Fibroblast of skin of left quadriceps (primary cell): ENCODE data around the gene MIDN.
"Not testable (repeated sequence)": the region's sequence is repeated elsewhere in the genome, so short reads cannot be mapped to it uniquely, and the experiment has no call there.

Experiments used
- DNase-seq, 2 experiments: peaks; one replicate each; pipeline ENCODE4 v3.0.0-alpha.2; 2013; ENCODE audit warnings: low read depth in 2 of 2

The MIDN gene

DNA sequence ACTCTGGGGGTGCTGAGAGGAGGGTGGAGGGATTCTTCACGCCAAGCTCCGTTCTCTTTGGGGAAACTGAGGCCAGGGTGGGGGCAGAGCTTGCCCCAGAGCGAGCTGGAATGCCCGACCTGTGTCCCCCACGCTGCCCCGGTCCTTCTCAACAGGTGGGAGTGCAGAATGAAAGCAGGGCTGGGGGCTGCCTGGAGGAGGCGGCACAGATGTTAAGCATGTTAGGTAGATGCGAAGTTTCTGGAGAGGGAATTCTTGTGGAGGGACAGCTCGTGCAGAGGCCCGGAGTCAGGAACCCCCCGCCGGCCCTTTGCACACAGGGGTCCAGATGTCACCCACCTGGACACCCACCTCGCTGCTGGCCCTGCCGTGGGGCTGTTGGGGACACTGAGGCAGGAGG is 46.3 kb downstream of the MIDN start:
- no peak for DNase-seq

DNA sequence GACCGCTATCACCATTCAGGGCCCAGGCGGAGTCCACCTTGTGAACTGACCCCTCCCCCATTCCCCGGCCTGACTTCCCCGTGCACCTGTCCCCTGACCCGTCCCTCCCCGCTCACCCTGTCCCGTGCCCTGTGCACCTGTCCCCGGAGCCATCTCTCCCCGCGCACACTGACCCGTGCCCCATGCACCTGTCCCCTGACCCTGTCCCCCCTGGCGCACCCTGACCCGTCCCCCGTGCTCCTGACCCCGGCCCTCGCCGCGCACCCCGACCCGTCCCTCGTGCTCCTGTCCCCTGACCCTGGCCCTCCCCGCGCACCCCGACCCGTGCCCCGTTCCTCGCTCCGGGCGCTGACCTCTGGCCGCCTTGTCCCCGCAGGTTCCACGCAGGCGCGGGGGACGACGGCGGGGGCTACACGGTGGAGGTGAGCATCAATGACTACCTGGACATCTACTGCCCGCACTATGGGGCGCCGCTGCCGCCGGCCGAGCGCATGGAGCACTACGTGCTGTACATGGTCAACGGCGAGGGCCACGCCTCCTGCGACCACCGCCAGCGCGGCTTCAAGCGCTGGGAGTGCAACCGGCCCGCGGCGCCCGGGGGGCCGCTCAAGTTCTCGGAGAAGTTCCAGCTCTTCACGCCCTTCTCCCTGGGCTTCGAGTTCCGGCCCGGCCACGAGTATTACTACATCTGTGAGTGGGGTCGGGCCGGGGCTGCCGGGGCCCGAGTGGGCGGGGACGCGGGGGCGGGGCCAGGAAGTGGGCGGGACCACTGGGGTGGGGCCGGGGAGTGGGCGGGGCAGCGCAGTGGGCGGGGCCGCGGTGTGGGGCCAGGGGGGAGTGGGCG is 47.0 kb downstream of the MIDN start:
- DNase-seq: no peak

DNA sequence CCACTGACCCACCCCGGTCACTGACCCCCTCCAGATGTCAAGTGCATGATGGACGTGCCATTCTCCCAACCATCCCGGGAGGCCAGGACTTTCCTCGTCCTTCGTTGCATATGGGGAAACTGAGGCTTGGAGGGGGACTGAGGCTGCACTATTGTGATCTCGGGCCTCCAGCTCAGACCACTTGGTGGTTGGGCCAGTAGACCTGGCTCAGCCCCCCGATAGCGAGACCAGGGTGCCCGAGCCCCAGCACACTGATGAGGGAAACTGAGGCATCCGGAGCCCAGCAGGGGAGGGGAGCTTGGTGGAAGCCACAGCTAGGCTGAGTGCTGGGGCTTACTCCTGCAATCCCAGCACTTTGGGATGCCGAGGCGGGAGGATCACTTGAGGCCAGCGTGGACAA is 47.7 kb downstream of the MIDN start:
- DNase-seq: no peak

DNA sequence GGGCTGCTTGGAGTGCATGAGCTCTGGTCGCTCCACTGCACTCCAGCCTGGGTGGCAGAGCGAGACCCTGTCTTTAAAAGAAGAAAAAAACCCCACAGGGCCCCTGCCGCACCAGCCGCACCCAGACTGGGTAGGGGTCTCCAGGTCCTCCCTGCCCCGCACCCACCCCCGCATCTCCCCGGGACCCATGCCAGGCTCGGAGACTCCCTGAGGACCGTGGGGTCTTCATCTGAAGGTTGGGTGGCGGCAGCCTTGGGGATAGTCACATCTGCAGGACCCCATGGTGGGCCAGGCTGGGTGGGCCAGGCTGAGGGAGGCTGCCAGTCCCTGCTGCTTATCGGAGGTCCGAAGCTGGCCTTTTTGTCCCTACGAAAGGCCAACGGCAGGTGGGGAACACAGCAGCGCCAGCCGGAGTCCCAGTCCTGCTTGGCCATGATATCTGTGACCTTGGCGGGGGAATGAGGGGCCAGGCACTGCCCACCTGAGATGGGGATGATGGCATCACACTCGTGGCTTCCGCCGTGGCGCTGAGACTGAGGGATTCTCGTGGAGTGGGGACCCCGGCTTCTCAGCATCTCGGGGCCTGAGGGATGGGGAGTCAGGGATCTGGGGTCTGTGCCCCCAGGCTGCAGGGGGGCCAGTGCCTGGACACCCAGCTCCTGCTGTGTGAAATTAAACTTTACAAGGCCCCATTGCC is 48.3 kb downstream of the MIDN start:
- DNase-seq: no peak

DNA sequence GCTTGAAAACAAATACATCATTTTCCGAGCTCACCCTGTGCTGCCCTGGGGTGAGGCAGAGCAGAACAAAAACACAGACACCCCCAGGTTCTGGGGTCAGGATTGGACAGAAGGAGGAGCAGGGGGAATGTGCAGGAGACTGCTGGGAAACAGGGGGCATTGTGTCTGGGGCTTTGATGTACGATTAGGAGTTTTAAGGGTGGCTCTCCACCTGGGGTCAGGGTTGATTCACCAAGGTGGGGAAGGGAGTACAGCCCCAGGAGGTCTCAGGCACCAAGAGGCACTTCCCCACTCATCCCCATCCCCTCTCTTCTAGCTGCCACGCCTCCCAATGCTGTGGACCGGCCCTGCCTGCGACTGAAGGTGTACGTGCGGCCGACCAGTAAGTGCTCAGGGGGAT is 49.9 kb downstream of the MIDN start:
- no peak for DNase-seq

DNA sequence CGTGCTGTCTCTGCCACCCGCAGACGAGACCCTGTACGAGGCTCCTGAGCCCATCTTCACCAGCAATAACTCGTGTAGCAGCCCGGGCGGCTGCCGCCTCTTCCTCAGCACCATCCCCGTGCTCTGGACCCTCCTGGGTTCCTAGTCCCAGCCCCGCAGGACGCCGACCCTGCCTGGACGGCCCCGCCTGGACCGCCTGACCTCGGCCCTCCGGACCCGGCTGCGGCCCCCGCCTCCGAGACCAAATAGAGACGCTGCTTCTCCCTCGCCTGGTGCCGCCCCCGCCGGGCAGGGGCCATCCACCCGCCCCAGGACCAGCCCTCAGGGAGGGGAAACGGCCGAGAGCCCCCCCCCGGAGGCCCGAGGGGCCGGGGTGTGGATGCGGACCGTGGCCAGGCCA is 51.4 kb downstream of the MIDN start:
- no peak for DNase-seq

DNA sequence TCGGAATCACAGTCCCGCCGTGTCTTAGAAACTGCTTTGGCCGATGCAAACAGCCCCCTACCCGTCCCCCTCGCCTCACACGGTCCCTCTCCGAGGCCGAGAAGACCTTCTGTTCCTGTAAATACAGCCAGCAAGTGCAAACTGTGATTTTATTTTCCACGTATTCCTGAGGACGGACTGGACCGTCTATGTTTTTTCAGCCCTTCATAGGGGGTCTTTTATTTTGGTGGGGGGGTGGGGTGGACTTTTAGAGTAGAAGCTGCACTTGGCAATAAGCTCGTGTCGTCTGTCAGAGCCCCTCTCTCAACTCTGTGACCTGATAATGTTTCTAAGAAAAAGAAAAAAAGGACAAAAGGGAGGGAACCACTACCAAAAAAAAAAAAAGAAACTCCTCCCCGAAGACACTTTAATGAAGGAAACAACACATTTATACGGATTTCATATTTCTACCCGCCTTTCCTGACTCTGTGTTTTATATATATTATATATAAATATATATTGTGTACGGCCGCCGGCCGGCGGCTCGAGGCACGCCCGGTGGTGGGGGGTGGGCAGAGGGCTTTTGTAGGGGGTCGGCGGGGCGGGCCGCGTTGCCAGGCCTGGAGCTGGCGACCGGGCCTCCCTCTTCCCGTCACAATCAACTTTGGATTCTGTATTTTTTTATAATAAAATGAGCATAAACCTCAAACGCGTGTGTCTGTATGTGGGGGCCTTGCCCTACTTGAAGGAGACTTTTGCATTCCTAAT is 52.5 kb downstream of the MIDN start:
- DNase-seq: no peak

DNA sequence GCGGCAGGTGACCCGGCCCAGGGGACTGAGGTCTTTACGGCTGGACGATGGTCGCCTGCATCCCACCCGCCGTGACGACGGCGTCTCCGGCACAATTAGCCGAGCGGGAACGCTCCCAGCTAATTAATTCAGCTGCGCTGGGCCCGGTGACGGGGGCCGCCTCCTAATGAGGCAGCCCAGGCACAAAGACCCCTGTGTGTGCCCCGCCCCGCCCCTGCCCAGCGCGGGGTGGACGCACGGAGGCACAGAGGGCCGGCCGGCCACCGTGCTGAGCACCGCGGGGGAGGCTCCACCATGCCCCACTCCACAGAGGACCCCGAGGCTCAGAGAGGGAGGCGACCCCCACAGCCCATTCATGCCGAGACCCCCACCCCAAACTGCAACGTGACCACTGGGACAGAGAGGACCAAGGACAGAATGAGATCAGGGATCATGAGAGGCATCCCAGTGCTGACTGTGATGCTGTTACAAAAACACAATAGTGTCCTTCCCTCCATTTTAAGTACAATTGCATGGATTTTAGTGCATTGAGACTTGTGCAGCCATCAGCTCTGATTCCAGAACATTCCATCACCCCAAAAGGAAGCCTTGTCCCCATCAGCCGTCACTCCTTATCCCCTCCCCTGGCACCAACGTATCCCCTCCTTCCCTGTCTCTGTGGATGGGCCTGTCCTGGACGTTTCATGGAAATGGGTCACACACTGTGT is 54.3 kb downstream of the MIDN start:
- DNase-seq: no peak

DNA sequence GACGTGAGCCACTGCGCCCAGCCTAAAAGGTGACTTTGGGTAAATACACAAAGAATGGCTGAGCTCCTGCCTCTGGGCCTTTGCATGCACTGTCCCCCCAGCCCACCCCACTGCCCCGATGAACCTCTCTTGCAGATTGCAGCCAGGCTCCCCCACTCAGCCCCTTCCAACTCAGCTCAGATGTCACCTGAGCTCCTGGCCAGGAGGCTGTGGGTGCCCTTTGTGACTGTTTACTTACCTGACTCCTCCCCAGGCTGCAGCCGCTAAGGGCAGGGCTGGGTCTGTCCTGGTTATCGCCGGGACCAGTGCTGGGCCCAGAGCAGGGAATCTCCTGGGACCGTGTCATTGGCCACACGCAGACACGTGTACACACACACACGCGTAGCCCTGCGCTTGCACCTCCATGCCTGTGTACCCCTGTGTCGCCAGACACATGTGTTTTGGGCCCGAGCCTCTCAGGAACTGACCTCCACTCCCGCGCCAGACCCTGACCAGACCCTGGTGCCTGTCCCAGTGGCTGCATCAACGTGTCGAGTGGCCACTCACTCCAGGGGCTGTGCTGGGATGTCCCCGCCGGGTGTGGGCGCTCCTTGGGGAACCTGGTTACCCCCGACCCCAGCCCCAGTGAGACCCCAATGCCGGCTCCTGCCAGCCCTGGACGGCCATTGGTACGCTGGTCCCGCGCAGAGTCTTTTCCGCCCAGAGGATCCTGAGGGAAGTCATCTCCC is 56.0 kb downstream of the MIDN start:
- DNase-seq: no peak

DNA sequence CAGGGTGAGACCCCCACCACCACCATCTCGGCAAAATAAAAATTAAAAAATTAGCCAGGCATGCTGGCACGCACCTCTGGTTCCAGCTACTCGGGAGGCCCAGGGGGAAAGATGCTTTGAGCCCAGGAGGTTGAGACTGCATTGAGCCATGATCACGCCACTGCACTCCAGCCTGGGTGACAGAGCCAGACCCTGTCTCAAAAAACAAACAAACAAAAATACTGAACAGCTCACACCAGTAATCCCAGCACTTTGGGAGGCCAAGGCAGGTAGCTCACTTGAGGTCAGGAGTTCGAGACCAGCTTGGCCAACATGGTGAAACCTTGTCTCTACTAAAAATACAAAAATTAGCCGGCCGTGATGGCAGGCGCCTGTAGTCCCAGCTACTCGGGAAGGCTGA is 57.0 kb downstream of the MIDN start:
- not testable (repeated sequence) for DNase-seq

DNA sequence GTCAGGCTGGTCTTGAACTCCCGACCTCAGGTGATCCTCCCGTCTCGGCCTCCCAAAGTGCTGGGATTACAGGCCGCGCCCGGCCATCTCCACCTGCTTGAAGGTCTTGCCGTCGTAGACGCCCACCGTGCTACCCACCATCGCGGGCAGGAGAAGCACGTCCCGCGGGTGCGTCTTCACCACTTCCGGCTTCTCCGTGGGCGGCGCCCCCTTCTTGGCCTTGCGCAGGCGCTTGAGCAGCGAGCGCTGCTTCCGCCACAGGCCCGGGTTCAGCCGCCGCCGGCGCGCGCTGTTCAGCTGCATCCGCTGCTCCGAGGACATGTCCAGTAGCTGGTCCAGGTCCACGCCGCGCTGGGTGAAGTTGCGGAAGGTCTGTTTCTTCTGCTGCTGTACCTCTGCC is 58.9 kb downstream of the MIDN start:
- no peak for DNase-seq

DNA sequence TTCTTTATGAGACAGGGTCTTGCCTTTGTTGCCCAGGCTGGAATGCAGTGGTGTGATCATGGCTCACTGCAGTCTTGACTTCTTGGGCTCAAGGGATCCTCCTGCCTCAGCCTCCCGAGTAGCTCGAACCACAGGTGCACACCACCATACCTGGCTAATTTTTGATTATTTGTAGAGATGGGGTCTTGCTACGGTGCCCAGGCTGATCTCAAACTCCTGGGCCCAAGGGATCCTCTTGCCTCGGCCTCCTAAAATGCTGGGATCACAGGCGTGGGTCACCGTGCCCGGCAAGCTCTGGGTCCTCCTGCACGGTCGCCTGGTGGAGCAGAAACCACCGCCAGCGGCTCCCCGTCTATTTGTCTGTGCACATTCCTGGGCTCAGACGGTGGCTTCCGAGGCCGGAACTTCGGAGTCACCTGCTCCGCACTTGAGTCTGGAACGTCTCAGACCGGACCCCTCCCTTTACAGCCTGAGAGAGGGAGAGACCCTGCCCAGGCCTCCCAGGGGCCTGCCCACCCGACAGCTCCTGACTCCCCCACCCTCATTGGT is 59.4 kb downstream of the MIDN start:
- DNase-seq: no peak

DNA sequence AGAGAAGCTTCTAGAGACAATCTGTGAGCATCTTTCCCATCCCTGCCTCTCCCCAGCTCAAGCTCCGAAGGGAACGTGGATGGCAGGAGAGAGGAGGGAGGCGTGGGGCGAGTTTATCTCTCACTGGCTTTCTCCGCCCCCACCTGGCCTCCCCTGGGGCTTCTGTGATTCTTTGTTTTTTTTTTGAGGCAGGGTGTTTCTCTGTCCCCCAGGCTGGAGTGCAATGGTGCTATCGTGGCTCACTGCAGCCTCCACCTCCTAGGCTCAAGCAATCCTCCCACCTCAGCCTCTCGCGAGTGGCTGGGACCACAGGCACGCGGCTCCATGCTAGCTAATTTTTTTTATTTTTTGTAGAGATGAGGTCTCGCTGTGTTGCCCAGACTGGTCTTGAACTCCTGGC is 60.3 kb downstream of the MIDN start:
- DNase-seq: no peak
